GM18508 (cell line): ENCODE data around the gene HMGXB4.

ENCODE experiments used
- ATAC-seq: cut with Tn5 transposase; IDR thresholded peaks from one replicate; pipeline ENCODE4 v1.9.1; 2021; ENCODE audit warnings: moderate number of reproducible peaks; ENCODE audit not compliant: insufficient read depth, unreplicated experiment

Gene HMGXB4

DNA sequence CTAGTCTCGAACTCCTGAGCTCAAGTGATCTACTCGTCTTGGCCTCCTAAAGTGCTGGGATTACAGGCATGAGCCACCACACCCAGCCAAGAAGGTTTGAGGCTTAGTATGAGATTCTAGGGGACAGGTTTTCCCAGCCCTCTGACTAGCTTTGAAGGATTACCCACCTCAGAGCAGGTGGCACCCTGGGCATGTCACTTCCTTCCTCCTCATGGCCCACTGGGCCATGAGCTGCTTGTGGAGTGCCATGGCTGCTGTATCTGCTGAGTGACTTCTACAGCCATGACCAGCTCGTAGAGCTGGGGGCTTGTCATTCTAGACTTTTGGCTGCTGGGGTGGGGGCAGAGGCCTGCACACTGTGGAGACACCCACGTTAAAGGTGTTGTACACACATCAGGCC is 67.5 kb downstream of the HMGXB4 start:
- ATAC-seq, result no peak

DNA sequence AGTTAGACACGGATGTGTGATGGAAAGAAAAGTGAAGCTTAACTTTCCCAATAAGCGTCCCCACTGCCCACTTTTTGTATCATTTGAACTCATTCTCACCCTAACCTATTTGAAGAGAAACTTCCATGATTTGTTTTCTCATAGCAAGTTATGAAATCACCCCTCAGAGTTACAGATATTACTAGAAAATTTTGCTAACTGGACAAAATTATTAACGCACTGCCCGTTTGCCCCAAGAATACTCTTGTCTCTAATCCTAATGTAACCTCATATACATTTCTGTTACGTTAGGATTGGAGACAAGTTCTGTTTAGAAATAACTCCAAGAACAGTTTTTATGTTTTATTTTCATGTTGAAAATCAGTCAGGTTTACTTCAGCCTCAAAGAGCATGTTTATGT is 67.9 kb downstream of the HMGXB4 start:
- ATAC-seq, result no peak

DNA sequence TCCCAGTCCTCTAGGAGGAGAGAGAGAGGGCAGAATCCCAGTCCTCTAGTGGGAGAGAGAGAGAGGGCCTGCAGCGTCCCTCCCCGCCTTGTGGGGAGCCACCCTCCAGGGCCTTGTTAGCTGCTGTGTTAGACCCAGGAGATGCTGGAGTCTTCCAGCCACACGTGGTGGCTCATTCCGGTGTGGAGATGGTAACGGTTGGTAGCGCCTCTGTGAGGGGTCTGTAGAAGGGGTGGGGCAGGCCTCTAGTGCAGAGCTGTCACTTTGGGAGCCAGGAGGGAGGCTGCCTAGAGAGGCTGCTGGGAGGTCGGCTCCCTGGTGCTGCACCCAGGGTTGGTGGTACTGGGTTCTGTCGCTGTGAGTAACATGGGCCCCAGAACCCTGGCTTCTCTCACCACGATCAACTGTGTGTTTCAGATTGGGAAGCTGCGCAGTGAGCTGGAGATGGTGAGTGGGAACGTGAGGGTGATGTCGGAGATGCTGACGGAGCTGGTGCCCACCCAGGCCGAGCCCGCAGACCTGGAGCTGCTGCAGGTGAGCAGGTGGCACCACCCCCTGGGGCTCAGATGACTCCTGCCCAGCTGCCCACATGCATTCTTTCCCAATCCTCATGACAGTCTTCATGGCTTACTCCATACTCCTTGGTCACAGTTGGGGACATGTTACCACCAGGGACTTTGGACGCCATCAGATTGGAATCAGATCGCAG is 69.7 kb downstream of the HMGXB4 start:
- ATAC-seq, result no peak

DNA sequence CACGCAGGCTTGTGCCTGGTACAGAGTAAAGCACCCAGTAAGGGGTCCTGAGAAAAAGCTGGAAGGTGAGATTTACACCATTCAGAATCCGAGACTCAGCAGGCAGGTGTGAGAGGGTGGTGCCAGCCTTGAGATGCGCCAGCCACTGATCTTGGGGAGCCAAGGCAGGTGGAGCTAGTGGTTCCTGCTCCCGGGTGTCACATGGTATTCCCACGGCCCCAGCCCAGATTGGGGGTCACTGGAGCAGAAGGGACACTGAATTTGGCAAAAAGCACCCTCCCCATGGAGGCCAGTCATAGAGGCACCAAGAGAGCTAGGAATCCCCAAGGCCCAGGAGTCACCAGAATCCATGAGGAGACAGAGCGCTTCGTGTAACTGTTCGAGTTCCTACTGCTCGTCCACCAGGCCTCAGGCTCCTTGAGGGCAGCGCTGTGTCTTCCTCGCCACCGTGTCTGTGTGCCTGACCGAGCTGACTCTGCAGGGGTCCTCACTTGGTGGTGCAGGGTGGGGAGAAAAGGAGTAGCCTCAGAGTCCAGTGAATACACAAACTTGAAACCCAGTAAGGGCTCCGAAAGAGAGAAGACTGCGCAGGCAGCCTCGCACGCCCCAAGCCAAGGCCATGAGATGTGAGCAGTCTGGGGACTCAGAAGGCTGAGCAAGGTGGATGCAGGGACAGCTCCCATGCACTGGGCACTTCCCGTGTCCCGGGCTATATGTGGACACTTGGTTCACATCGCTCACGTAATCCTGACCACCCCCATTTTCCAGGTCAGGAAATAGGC is 70.6 kb downstream of the HMGXB4 start:
- no peak for ATAC-seq

DNA sequence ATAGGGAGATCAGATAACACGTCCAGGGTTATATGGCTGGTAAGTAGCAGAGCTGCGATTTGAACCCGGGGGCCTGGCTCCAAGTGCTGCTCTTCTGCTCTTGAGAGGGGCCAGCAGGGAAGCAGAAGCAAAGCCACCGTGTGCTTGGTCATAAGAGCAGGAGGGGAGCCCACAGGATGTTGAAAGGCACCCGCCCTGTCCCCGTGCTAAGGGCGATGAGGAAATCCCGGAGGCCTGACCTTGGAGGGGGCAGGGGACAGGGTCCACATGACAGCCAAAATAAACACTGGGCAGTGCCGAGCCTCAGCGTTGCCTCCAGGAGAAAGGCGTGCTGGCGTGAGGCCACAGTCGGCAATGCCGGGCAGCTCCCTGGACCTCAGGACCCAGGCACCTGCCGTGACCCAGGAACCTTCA is 71.2 kb downstream of the HMGXB4 start:
- no peak for ATAC-seq

DNA sequence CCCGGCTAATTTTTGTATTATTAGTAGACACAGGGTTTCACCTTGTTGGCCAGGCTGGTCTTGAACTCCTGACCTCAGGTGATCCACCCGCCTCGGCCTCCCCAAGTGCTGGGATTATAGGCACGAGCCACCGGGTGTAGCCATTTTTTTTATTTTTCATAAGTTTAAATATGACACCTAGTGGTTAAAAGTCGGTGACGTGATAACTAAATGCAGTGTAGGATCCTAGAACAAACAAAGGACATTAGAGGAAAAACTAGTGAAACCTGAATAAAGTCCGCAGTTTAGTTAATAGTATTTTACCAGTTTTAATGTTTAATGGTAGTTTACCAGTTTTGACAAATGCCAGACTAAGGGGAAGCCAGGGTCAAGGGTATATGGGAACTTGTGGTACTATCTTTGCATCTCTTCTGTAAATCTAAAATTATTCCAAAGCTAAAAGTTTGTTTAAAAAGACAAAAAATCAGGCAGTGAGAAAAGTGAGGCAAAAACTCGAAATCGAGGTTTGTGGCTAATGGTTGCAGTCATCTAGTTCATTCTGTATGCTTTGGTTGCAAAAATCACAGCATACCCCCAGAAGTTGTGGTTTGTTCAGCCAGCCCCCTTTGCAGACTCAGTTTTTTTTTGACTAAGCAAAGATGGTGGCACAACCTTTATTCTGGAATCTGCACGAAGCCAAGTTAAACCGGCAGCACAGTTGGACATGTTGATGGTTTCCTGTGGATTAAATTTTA is 72.0 kb downstream of the HMGXB4 start:
- ATAC-seq, result no peak

DNA sequence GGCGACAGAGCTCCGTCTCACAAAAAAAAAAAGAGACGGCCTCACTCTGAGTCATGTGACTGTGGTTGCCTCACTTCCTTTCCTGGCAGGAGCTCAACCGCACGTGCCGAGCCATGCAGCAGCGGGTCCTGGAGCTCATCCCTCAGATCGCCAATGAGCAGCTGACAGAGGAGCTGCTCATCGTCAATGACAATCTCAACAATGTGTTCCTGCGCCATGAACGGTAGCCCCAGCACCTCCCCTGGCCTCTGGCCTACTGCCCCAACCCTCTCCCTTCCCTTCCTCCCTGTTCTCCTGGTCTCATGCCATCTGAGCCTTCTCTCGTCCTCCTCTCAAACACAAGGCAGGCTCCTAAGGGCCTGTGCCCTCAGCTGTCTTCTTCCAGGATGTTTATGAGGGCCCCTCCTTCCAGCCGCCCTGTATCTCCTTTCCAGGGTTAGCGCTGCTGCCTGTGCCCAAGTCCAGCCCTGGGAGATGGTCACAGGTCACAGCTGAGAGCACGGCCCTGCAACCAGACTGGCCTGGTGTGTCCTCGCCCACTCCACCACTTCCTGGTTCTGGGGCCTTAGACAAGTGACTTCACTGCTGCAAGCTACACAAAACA is 73.1 kb downstream of the HMGXB4 start:
- no peak for ATAC-seq

DNA sequence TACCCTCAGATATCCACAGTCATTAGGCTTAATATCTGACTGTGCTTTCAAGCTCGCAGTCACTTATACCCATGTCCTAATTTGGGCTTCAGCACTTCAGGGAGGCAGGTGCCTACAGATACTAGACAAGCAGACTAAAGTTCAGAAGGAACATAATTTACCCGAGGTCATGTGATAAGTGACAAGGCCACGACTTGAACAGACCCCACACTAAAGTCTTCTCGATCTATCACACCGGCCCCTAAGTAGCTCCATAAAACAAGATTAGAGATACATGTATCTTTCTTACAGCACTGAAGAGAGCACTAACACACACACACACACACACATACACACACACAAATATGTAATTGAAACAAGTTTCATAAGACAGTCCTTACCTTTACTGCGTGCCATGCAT is 75.0 kb downstream of the HMGXB4 start:
- ATAC-seq, result no peak

DNA sequence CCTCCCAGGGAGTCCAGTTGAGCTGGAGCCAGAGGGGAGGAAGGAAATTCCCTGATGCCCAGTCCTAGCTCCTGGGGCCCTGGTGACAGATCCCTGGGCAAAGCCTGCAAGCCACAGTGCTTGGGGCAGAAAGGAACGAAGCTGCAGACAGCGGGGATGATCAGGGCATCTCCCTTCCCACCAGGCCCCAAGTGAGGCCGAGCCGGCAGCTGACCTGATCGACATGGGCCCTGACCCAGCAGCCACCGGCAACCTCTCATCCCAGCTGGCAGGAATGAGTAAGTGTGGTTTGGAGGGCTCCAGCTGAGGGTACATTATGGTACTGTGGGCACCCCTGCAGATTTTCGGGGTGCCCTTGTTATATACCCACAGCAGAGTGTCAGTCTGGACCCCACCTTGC is 75.9 kb downstream of the HMGXB4 start:
- no peak for ATAC-seq

DNA sequence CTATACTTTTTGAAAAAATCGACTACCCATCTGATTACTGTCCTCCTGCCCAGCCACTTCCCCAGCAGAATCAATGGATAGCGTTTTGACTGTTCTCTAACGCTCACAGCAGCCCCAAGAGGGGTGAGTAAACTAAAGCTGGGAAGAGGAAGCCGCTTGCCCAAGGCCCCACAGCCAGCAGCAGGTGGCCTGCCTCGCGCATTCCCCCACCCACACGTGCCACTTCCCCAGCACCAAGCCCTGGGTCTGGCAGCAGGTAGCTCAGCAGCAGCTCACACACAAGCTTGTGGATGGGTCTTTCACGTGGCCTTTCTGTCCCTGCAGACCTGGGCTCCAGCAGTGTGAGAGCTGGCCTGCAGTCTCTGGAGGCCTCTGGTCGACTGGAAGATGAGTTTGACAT is 76.7 kb downstream of the HMGXB4 start:
- no peak for ATAC-seq

DNA sequence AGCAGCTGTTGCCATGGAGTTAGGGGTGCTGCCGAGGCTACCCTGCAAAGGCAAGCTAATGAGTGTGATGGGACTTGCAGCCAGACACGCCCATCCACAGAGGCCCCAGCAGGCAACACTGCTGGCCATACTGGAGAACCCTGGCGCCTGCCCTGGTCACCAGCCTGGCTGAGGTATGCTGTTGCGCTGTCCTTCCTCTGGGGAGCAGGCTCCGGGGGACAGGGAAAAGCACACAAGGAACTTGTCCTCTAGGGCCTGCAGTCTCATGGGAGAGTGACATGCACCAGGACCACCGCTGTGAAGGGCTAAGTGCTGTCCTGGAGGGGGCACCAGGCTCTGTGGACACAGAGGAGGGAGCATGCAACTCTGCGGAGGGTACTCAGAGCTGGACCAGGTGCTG is 78.2 kb downstream of the HMGXB4 start:
- ATAC-seq, result no peak

DNA sequence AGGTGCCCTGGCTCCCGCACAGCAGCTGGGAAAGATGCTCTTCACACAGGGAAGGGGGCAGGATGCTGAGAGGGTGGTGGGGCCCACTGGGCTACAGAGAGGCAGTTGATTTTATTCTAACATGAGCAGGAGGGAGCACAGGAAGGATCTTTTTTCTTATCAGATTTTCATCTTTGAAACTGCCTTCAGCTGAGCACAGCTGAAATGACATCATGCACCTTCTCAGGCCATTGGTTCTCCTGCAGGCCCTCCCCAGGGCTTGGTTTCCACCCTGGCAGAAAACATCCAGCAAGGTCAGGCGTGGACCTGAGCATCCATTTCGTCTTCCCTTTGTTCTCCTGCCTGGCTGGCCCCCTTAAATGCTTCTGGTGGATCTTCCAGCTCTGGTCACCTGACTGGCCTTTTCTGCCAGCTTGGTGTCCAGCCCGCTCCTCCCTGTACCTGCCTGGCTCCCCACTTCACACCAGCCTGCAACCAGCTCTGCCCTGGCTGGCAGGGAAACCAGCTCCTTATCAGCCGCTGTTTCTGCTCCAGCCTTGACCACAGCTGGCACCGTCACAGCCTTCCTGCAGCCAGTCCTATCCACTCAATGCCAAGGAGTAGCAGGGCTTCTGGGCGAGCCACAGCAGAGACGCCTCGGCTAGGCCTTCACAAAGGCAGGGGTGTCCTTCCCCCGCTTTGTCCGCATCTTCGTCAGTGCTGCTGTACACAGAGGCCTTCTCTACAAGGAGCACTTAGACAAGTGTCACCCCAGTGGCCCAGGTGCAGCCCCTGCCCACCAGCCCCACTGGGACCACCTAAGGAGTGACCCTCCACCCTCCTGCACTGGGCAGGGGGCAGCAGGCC is 78.9 kb downstream of the HMGXB4 start:
- no peak for ATAC-seq

DNA sequence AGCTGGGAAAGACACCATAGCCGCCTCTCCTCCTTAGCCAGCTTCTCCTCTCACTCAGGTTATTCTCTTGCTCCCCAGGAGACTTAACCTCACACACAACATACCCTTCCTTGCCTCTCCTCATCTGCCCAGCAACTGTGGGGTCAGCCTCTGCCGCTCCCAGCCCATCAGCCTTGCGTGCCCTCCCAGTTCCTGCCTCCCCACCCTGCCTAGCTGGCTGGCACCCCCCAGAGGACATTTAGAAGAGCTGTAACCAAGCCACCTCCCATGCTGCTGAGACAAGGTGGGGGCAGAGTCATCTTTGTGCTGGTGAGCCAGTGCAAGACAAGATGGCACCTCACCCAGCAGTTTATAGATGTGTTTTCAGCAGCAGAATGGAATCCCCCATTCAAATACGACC is 80.6 kb downstream of the HMGXB4 start:
- no peak for ATAC-seq

DNA sequence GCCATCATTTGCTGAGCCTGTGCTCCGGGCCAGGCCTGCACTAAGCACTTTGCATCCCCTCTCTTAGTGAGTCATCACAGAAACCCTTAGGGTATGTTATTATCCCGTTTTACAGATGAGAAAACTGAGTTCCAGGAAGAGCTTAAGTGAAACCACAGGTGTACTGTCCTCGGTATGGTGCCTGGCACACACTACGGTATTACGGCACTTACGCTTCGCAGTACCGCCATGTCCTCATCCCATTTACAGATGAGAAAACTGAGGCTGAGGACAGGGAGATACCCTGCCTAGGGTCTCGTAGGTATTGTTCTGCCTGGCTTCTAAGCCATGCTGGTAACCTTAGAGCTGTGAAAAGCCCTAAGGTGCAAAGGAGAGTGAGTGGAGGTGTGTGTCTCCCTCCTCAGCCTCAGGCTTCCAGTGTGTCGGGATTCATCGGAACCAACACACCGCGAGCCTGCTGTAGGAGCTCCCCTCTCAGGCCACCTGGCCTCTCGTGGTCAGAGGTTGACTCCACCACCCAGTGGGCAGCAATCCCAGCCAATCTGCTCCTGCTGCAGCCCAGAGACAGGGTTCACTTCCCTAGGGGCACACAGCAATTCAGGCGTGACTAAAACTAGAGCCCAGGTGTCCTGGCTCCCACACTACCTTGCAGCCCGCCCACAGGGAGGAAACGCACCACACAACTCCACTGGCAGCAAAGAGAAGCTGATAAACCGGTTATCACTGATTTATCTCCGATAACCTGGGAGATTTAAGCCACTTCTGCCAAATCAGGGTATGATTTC is 84.0 kb downstream of the HMGXB4 start:
- ATAC-seq, result no peak

DNA sequence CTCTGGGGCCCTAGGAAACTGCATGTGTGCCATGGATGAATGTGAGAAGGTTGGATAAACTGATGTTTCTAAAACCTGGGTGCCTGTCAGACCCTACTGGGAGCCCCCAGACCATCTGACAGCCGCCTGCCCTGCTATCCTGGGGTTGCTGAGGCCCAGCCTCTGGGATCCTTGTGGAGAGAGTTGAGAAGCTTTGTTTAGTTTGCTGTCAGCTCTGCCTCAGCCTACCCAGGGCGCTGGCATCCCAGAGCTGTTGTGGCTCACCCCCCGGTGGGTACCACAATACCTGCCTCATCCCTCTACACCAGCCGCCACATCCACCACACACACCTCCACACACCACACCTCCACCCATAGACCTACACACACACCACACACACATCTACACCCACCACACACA is 85.1 kb downstream of the HMGXB4 start:
- no peak for ATAC-seq

DNA sequence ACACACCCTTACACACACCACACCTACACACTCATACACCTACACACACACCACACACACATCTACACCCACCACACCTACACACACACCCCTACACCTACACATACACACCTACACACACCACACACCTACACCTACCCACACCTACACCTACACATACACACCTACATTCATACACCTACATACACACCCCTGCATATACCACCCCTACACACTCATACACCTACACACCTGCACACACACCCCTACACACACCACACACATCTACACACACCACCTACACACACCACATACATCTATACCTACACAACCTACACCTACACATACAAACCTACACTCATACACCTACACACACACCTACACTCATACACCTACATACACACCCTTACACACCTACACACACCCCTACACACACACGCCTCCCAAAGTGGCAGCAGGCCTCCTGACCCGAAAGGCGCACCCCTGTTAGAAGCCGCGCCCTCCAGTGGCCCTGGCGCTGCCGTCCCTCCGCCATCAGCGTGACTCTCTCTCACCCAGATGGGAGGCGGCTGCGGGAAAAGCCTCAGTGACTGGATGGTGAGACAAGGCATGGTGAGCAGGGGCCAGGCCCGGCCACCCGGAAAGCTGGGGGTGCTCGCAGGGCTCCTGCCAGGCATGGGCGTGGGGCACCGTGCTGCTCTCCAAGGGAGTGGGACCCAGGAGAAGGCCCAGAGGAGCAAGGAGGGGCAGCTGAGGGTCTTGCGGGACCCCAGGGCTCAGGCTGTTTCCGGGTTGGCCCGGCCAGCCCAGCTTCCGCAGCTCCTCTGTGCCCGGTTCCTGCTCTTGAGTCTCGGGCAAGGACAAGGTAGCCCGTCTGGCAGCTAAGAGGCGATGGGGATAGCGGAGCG is 86.6 kb downstream of the HMGXB4 start:
- no peak for ATAC-seq

DNA sequence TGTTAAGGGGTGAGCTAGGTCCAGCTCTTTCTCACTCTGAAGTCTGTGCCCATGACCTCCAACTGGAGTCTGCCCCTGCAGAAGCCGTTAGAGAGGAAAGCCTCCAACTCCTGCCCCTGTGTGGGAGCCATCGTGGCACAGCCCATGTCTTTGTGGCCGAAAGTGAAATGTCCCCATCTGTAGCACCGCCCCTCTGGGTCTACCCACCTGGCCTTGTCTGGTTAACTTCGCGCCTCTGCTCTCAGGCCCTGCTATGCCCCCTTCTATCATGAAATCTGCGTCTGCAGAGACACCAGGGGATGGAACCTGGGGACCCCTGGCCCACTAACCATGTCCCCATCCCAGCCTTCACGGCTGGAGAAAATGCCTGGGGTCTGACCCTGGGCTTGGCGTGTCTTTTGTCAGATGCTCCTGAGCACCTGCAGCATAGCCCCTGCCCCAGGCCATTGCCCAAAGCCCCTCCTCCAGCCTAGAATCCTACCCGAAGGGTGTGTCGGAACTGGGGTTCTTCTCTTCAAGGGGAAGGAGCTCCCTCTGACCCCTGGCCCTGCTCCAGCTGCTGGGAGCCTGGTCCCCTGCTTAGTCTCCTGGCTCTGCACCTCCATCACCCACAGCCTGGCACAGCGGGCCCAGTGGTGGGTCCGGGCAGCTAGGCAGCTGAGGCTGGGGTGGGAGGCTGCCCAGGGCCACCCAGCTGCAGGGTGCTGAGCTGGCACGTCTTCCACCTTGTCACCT is 87.8 kb downstream of the HMGXB4 start:
- ATAC-seq, result no peak
